Neural cell (in vitro differentiated cells): ENCODE measurements around the gene ADRA2B.
"Not testable (repeated sequence)": the region's sequence is repeated elsewhere in the genome, so short reads cannot be mapped to it uniquely, and the experiment has no call there.

Experiments used
- EP300 ChIP-seq: fragments of 450-650 bp; conservative IDR thresholded peaks from 2 replicates; pipeline ENCODE4 v1.6.1; 2014; ENCODE audit warnings: antibody characterized with exemption, mild to moderate bottlenecking, moderate library complexity; ENCODE audit not compliant: poor library complexity, severe bottlenecking
- EZH2 ChIP-seq: fragments of 200-600, 300-800 bp; shearing (Covaris generic), sonication (generic); IDR thresholded peaks from 2 replicates; pipeline ENCODE4 v1.6.1; 2014; ENCODE audit warnings: antibody characterized with exemption, low read length, borderline replicate concordance, mild to moderate bottlenecking; ENCODE audit not compliant: insufficient read depth, poor library complexity, severe bottlenecking
- MXI1 ChIP-seq: fragments of 450-650 bp; conservative IDR thresholded peaks from 2 replicates; pipeline ENCODE4 v1.6.1; 2014; ENCODE audit warnings: antibody characterized with exemption, mild to moderate bottlenecking; ENCODE audit not compliant: poor library complexity, severe bottlenecking
- POLR2AphosphoS5 ChIP-seq: IDR thresholded peaks from 2 replicates; pipeline ENCODE4 v1.6.1; 2012
- RAD21 ChIP-seq: fragments of 450-650 bp; conservative IDR thresholded peaks from 2 replicates; pipeline ENCODE4 v1.6.1; 2014; ENCODE audit warnings: antibody characterized with exemption, mild to moderate bottlenecking, moderate library complexity
- REST ChIP-seq: IDR thresholded peaks from 2 replicates; pipeline ENCODE4 v1.6.1; 2012; ENCODE audit warnings: borderline replicate concordance
- SMC3 ChIP-seq: fragments of 450-650 bp; conservative IDR thresholded peaks from 2 replicates; pipeline ENCODE4 v1.6.1; 2014; ENCODE audit warnings: antibody characterized with exemption, mild to moderate bottlenecking, moderate library complexity; ENCODE audit not compliant: poor library complexity
- TAF1 ChIP-seq: IDR thresholded peaks from 2 replicates; pipeline ENCODE4 v1.6.1; 2012; ENCODE audit warnings: low read depth
- TF ChIP-seq, protein P1 (sequence below): fragments of 450-650 bp; IDR thresholded peaks from 2 replicates; pipeline ENCODE4 v1.5.1; 2014; ENCODE audit warnings: antibody characterized with exemption, mild to moderate bottlenecking, moderate library complexity; ENCODE audit not compliant: poor library complexity, severe bottlenecking

- not testable (repeated sequence) for TF ChIP-seq RAD21, EZH2, REST, TAF1, MXI1, SMC3
- peak; percentile 55 for TF ChIP-seq POLR2AphosphoS5
- TF ChIP-seq, protein P1, sequence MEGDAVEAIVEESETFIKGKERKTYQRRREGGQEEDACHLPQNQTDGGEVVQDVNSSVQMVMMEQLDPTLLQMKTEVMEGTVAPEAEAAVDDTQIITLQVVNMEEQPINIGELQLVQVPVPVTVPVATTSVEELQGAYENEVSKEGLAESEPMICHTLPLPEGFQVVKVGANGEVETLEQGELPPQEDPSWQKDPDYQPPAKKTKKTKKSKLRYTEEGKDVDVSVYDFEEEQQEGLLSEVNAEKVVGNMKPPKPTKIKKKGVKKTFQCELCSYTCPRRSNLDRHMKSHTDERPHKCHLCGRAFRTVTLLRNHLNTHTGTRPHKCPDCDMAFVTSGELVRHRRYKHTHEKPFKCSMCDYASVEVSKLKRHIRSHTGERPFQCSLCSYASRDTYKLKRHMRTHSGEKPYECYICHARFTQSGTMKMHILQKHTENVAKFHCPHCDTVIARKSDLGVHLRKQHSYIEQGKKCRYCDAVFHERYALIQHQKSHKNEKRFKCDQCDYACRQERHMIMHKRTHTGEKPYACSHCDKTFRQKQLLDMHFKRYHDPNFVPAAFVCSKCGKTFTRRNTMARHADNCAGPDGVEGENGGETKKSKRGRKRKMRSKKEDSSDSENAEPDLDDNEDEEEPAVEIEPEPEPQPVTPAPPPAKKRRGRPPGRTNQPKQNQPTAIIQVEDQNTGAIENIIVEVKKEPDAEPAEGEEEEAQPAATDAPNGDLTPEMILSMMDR: not testable (repeated sequence)
- TF ChIP-seq EP300: peak; percentile 80
These were observed 44.3 kb downstream of the ADRA2B start for GRCh38 chr2:96071977-96072491.
